GM12878 (cell line): ENCODE measurements around the gene OPCML. TPM values are rescaled to one million over a fixed set of nuclear protein-coding genes. Genes with fewer than 3 reads are reported as not detected.

ENCODE experiments used
- ATAC-seq: fragments of 200-7000 bp; cut with Tn5 transposase; 3 replicates; pipeline ENCODE4 v1.9.1; 2020; ENCODE audit warnings: mild to moderate bottlenecking, moderate library complexity
- BruUV-seq: library from RNA; stranded (reverse); fragments of 400-500 nt; replicated peaks from 2 replicates; lab custom pipeline; 2021; lab: Mats Ljungman, UMichigan
- CTCF ChIA-PET: fragments of 300-600 bp; sonication (Branson Sonifier 250); formaldehyde crosslinking; extraction: SDS; loops from one replicate; lab custom pipeline; 2021; ENCODE audit warnings: inconsistent platforms; lab: Yijun Ruan, JAX
- POLR2A ChIA-PET: fragments of 350-600 bp; formaldehyde crosslinking; extraction: SDS; loops from one replicate; lab custom pipeline; 2021; ENCODE audit warnings: inconsistent platforms; lab: Charles Lee
- RAD21 ChIA-PET: fragments of 300-600 bp; sonication (Branson Sonifier 250); formaldehyde crosslinking; loops from one replicate; lab custom pipeline; 2023; ENCODE audit warnings: antibody characterized with exemption; ENCODE audit not compliant: unreplicated experiment; lab: Charles Lee
- SMC1A ChIA-PET: fragments of 300-600 bp; sonication (Branson Sonifier 250); formaldehyde crosslinking; loops from one replicate; lab custom pipeline; 2023; ENCODE audit not compliant: unreplicated experiment, uncharacterized antibody; lab: Charles Lee
- DNase-seq: peaks from one replicate; pipeline ENCODE4 v3.0.0-alpha.2; 2011; ENCODE audit warnings: low read depth, low spot score
- FAIRE-seq: peaks from 3 replicates; lab custom pipeline; 2011; peaks lifted over from hg19 to GRCh38; lab: Jason Lieb, UNC
- H2AFZ ChIP-seq: 2 replicates; pipeline ENCODE4 v1.6.0; 2011; ENCODE audit warnings: low read depth, low read length, control low read depth; ENCODE audit not compliant: control insufficient read depth
- H3K27ac ChIP-seq: 2 replicates; pipeline ENCODE4 v1.5.1; 2011; ENCODE audit warnings: control low read depth; ENCODE audit not compliant: control insufficient read depth, insufficient read depth
- H3K27me3 ChIP-seq, 2 experiments: replicated peaks in 1 of 2; 2 replicates each; pipeline versions ENCODE4 v1.6.0 to v1.6.1; 2011; ENCODE audit warnings: low read length in 1 of 2; ENCODE audit not compliant: control insufficient read depth in 2 of 2, insufficient read depth in 2 of 2
- H3K36me3 ChIP-seq, 2 experiments: 2 replicates each; pipeline ENCODE4 v1.5.1; 2011; ENCODE audit warnings: low read length in 1 of 2; ENCODE audit not compliant: control insufficient read depth in 2 of 2, insufficient read depth in 2 of 2
- H3K4me1 ChIP-seq: 2 replicates; pipeline ENCODE4 v1.6.1; 2011; ENCODE audit warnings: mild to moderate bottlenecking, low read length, moderate library complexity, mixed read lengths; ENCODE audit not compliant: control insufficient read depth, insufficient read depth
- H3K4me2 ChIP-seq: 2 replicates; pipeline ENCODE4 v1.6.0; 2011; ENCODE audit warnings: control low read depth; ENCODE audit not compliant: control insufficient read depth, insufficient read depth
- H3K4me3 ChIP-seq: fragments of 200-600 bp; sonication (generic); 2 replicates; pipeline ENCODE4 v1.5.1; 2016
- H3K79me2 ChIP-seq: 2 replicates; pipeline ENCODE4 v1.6.0; 2011; ENCODE audit warnings: low read length; ENCODE audit not compliant: control insufficient read depth, insufficient read depth
- H3K9ac ChIP-seq: 2 replicates; pipeline ENCODE4 v1.8.0; 2011; ENCODE audit warnings: low read length, control low read depth, mixed read lengths; ENCODE audit not compliant: control insufficient read depth, insufficient read depth
- H3K9me3 ChIP-seq: replicated peaks from 3 replicates; pipeline ENCODE4 v1.5.1; 2011; ENCODE audit warnings: mild to moderate bottlenecking, low read length; ENCODE audit not compliant: control insufficient read depth, insufficient read depth
- H4K20me1 ChIP-seq: 2 replicates; pipeline ENCODE4 v1.6.0; 2011; ENCODE audit not compliant: control insufficient read depth, insufficient read depth
- ELK1 ChIP-seq: IDR thresholded peaks from 2 replicates; pipeline ENCODE4 v1.6.1; 2012; ENCODE audit warnings: low read depth, low read length, improper control_type of control experiment
- IKZF1 ChIP-seq: fragments of 450-650 bp; conservative IDR thresholded peaks from 2 replicates; pipeline ENCODE4 v1.6.1; 2017; ENCODE audit warnings: antibody characterized with exemption, mild to moderate bottlenecking
- MTA3 ChIP-seq: IDR thresholded peaks from 2 replicates; pipeline ENCODE4 v1.6.1; 2012; ENCODE audit warnings: low read length, inconsistent platforms, borderline replicate concordance
- MYC ChIP-seq: IDR thresholded peaks from 2 replicates; pipeline ENCODE4 v1.6.1; 2011; ENCODE audit warnings: mild to moderate bottlenecking, low read length, moderate library complexity, inconsistent platforms; ENCODE audit not compliant: insufficient read depth, insufficient replicate concordance, insufficient read length, severe bottlenecking
- SIX5 ChIP-seq: IDR thresholded peaks from 2 replicates; pipeline ENCODE4 v1.6.1; 2011; ENCODE audit warnings: mild to moderate bottlenecking, low read depth, low read length, moderate library complexity; ENCODE audit not compliant: severe bottlenecking
- WGBS: methylation state at CpG from one replicate; pipeline ENCODE4 v1.1.6; 2016; ENCODE audit warnings: low lambda C conversion rate; ENCODE audit not compliant: insufficient replicate concordance, insufficient coverage; ENCODE audit errors: missing lambda C conversion rate; 5-methylcytosine and 5-hydroxymethylcytosine counted together
- in situ Hi-C: fragments of 300-500 bp; cut with MboI; formaldehyde crosslinking; loops from 9 replicates; pipeline ENCODE4 v1.14.3; 2018; ENCODE audit warnings: mixed read lengths
- intact Hi-C: fragments of 100-400 bp; cut with micrococcal nuclease; formaldehyde crosslinking; loops from one replicate; pipeline ENCODE4 v1.14.2; 2022; ENCODE audit not compliant: unreplicated experiment
- polyA plus RNA-seq, 11 experiments: library from polyadenylated mRNA; depleted of rRNA in 4 of 11; unstranded in 6 of 11; stranded (reverse) in 5 of 11; fragments of >200 nt; fragmentation: Nextera tagmentation in 4 of 11; fragmentation: Illumina TruSeq in 1 of 11; extraction: Ambion mirVana in 4 of 11; extraction: Trizol in 1 of 11; gene quantifications; 1 replicate in 1 of 11; 2 replicates in 10 of 11; pipeline versions ENCODE4 v1.2.1 to v1.2.3, GENCODE V29; 2011 to 2016; ENCODE audit warnings: inconsistent platforms in 2 of 11, missing spikeins in 2 of 11, low read depth in 1 of 11
- total RNA-seq, 4 experiments: library from RNA; depleted of rRNA in 3 of 4; stranded (reverse); fragments of >200 nt in 3 of 4; fragmentation: Illumina TruSeq in 1 of 4; extraction: Trizol in 1 of 4; gene quantifications; 2 replicates each; pipeline versions ENCODE4 v1.2.1 to v1.2.3, GENCODE V29; 2013 to 2021
- TF ChIP-seq, protein P1 (sequence below): fragments of 450-650 bp; IDR thresholded peaks from 2 replicates; pipeline ENCODE4 v1.6.1; 2017; ENCODE audit warnings: antibody characterized with exemption, mild to moderate bottlenecking, moderate library complexity

OPCML gene
- total and polyA plus RNA-seq, 10 of the 15 experiments (the other 5 are each of a cell fraction or from before 2014, with no cell fraction given): 0.84 TPM; not detected in 9

GRCh38 chr11:132519241-132519815, 1013.0 kb downstream of the OPCML start (continued):
- TF ChIP-seq IKZF1: no peak

- ChIA-PET POLR2A (no interaction called here), SMC1A (no interaction called here), RAD21 (no interaction called here), CTCF (no interaction called here)
- FAIRE-seq (no peak), ATAC-seq (no peak), DNase-seq (no peak)
- no peaks in the 10 kb centered on the region for H3K79me2 ChIP-seq
- no TSS peak for BruUV-seq
- no peaks in the 10 kb centered on the region for H3K9me3 ChIP-seq
- in situ Hi-C loops: no loop called here
- no peak overlapping the region for H2AFZ ChIP-seq
- no peak for TF ChIP-seq ELK1
- TF ChIP-seq MTA3: no peak
- TF ChIP-seq, protein P1, sequence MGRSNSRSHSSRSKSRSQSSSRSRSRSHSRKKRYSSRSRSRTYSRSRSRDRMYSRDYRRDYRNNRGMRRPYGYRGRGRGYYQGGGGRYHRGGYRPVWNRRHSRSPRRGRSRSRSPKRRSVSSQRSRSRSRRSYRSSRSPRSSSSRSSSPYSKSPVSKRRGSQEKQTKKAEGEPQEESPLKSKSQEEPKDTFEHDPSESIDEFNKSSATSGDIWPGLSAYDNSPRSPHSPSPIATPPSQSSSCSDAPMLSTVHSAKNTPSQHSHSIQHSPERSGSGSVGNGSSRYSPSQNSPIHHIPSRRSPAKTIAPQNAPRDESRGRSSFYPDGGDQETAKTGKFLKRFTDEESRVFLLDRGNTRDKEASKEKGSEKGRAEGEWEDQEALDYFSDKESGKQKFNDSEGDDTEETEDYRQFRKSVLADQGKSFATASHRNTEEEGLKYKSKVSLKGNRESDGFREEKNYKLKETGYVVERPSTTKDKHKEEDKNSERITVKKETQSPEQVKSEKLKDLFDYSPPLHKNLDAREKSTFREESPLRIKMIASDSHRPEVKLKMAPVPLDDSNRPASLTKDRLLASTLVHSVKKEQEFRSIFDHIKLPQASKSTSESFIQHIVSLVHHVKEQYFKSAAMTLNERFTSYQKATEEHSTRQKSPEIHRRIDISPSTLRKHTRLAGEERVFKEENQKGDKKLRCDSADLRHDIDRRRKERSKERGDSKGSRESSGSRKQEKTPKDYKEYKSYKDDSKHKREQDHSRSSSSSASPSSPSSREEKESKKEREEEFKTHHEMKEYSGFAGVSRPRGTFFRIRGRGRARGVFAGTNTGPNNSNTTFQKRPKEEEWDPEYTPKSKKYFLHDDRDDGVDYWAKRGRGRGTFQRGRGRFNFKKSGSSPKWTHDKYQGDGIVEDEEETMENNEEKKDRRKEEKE: no peak
- no peak for TF ChIP-seq MYC
- TF ChIP-seq IKZF1: no peak
- TF ChIP-seq SIX5: no peak
- no peaks in the 10 kb centered on the region for H3K27me3 ChIP-seq
- intact Hi-C loops: no loop called here
- 17% methylated on average over 4 of the region's 8 CpGs for WGBS
- H3K4me1 ChIP-seq: no peaks in the 10 kb centered on the region
- H3K4me2 ChIP-seq: no peak overlapping the region
- no peak overlapping the region for H3K27ac ChIP-seq
- no peaks in the 10 kb centered on the region for H3K36me3 ChIP-seq
- H3K9ac ChIP-seq: no peak overlapping the region
- no peak overlapping the region for H3K4me3 ChIP-seq
- H4K20me1 ChIP-seq: no peaks in the 10 kb centered on the region
These were observed 1027.7 kb downstream of the OPCML start for GRCh38 chr11:132504501-132505041.
